Adrenal gland (tissue), 5 donors: ENCODE data around the gene NTMT2.

Experiments
- POLR2A ChIP-seq, 2 donors: fragments of 450-650 bp; IDR thresholded peaks; one replicate each; pipeline ENCODE4 v1.6.1; 2017; ENCODE audit warnings: antibody characterized with exemption in 2 of 2, mild to moderate bottlenecking in 2 of 2, moderate library complexity in 1 of 2
- TF ChIP-seq, protein P1 (sequence below), 6 experiments: fragments of 450-650 bp in 4 of 6; fragments of 200-600 bp in 2 of 6; sonication (generic) in 1 of 6; IDR thresholded peaks; 1 replicate in 5 of 6; 2 replicates in 1 of 6; pipeline versions ENCODE4 v1.5.1 to v1.8.0; 2016 to 2021; ENCODE audit warnings: antibody characterized with exemption in 6 of 6, mild to moderate bottlenecking in 2 of 6, moderate library complexity in 1 of 6
- donor health status: DM: no; HTN: no; CAD: no.

DNA sequence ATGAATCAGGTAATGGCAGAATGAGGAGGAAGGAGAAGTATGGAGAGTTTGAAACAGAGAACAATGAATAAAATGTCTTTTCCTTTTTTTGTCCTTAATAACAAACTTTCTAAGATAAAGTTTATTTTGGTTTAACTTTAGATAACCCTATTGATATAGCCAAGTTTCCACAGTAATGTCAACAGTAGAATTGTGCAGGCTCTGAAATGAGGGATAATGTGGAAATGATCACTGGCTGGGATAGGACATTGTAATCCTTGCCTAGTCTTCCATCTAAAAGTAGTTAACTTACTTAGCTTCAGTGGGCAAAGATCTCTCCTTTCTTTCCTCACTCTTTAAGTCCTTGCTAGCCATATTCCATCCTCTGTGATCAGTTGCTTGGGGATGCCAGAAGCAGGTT is 52.8 kb downstream of the NTMT2 start:
- TF ChIP-seq, protein P1, sequence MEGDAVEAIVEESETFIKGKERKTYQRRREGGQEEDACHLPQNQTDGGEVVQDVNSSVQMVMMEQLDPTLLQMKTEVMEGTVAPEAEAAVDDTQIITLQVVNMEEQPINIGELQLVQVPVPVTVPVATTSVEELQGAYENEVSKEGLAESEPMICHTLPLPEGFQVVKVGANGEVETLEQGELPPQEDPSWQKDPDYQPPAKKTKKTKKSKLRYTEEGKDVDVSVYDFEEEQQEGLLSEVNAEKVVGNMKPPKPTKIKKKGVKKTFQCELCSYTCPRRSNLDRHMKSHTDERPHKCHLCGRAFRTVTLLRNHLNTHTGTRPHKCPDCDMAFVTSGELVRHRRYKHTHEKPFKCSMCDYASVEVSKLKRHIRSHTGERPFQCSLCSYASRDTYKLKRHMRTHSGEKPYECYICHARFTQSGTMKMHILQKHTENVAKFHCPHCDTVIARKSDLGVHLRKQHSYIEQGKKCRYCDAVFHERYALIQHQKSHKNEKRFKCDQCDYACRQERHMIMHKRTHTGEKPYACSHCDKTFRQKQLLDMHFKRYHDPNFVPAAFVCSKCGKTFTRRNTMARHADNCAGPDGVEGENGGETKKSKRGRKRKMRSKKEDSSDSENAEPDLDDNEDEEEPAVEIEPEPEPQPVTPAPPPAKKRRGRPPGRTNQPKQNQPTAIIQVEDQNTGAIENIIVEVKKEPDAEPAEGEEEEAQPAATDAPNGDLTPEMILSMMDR (IDR thresholded peaks at IDR 0.05) = no peak
- no peak for TF ChIP-seq POLR2A (IDR thresholded peaks at IDR 0.05)
